HepG2 (cell line): ENCODE data around the gene KDM6B. TPM values are rescaled to one million over a fixed set of nuclear protein-coding genes. Genes with fewer than 3 reads are reported as not detected.
A peak's percentile ranks its signal among the peaks of the same experiment; 100 is the strongest.

Experiments
- AKAP8 ChIP-seq: sonication (generic); formaldehyde crosslinking; IDR thresholded peaks from 2 replicates; pipeline ENCODE4 v1.5.1; 2020; ENCODE audit warnings: mild to moderate bottlenecking, missing genetic modification reagents
- CCDC6 ChIP-seq: sonication (generic); formaldehyde crosslinking; IDR thresholded peaks from 2 replicates; pipeline ENCODE4 v1.8.1; 2022; ENCODE audit warnings: mild to moderate bottlenecking, missing genetic modification reagents, moderate library complexity
- DMAP1 ChIP-seq: IDR thresholded peaks from 2 replicates; pipeline ENCODE4 v1.6.1; 2016
- ETV6 ChIP-seq: sonication (generic); formaldehyde crosslinking; conservative IDR thresholded peaks from 2 replicates; pipeline ENCODE4 v1.4.0; 2020; ENCODE audit warnings: missing genetic modification reagents
- GATAD2A ChIP-seq: IDR thresholded peaks from 2 replicates; pipeline ENCODE4 v1.6.1; 2016
- GZF1 ChIP-seq: sonication (generic); formaldehyde crosslinking; IDR thresholded peaks from 2 replicates; pipeline ENCODE4 v1.5.1; 2020; ENCODE audit warnings: mild to moderate bottlenecking, missing genetic modification reagents
- HOXA9 ChIP-seq: sonication (generic); formaldehyde crosslinking; IDR thresholded peaks from 2 replicates; pipeline ENCODE4 v1.8.1; 2022; ENCODE audit warnings: missing genetic modification reagents, mild to moderate bottlenecking, moderate library complexity, borderline replicate concordance
- MAZ ChIP-seq, 2 experiments: sonication (generic) in 1 of 2; formaldehyde crosslinking in 1 of 2; IDR thresholded peaks; 2 replicates each; pipeline versions ENCODE4 v1.5.0 to v1.6.1; 2012 to 2020; ENCODE audit warnings: low read depth in 2 of 2, mild to moderate bottlenecking in 2 of 2, borderline replicate concordance in 1 of 2, improper control_type of control experiment in 1 of 2, low read length in 1 of 2, missing genetic modification reagents in 1 of 2, moderate library complexity in 1 of 2
- PHF20 ChIP-seq: sonication (generic); formaldehyde crosslinking; IDR thresholded peaks from 2 replicates; pipeline ENCODE4 v1.5.0; 2020; ENCODE audit warnings: mild to moderate bottlenecking, missing genetic modification reagents
- RBM22 ChIP-seq: fragments of 200-400 bp; formaldehyde crosslinking; optimal IDR thresholded peaks from 2 replicates; pipeline ENCODE3; 2017; ENCODE audit warnings: mild to moderate bottlenecking, low read length, moderate library complexity
- RFX5 ChIP-seq: IDR thresholded peaks from 2 replicates; pipeline ENCODE4 v1.6.1; 2011; ENCODE audit warnings: low read depth, low read length, improper control_type of control experiment
- TEAD3 ChIP-seq: optimal IDR thresholded peaks from 2 replicates; pipeline ENCODE3; 2016; ENCODE audit warnings: borderline replicate concordance
- ZNF264 ChIP-seq: sonication (generic); formaldehyde crosslinking; IDR thresholded peaks from 2 replicates; pipeline ENCODE4 v1.4.0; 2020; ENCODE audit warnings: missing genetic modification reagents
- ZNF281 ChIP-seq: sonication (generic); formaldehyde crosslinking; IDR thresholded peaks from 2 replicates; pipeline ENCODE4 v1.4.0; 2020; ENCODE audit warnings: missing genetic modification reagents, borderline replicate concordance
- ZNF326 ChIP-seq: sonication (generic); formaldehyde crosslinking; IDR thresholded peaks from 2 replicates; pipeline ENCODE4 v1.4.0; 2020; ENCODE audit warnings: missing genetic modification reagents, borderline replicate concordance
- ZNF567 ChIP-seq: sonication (generic); formaldehyde crosslinking; IDR thresholded peaks from 2 replicates; pipeline ENCODE4 v1.8.1; 2023; ENCODE audit warnings: mild to moderate bottlenecking, missing genetic modification reagents, borderline replicate concordance
- ZNF670 ChIP-seq: sonication (generic); formaldehyde crosslinking; IDR thresholded peaks from 2 replicates; pipeline ENCODE4 v1.8.0; 2022; ENCODE audit warnings: mild to moderate bottlenecking, missing genetic modification reagents, borderline replicate concordance
- ZNF749 ChIP-seq: sonication (generic); formaldehyde crosslinking; IDR thresholded peaks from 2 replicates; pipeline ENCODE4 v1.8.0; 2022; ENCODE audit warnings: mild to moderate bottlenecking, missing genetic modification reagents, moderate library complexity, borderline replicate concordance
- polyA plus RNA-seq, 8 experiments: library from polyadenylated mRNA; depleted of rRNA in 3 of 8; stranded (reverse) in 7 of 8; unstranded in 1 of 8; fragments of >200 nt; fragmentation: Illumina TruSeq in 4 of 8; extraction: Trizol in 4 of 8; gene quantifications; 2 replicates each; pipeline versions ENCODE4 v1.2.1 to v1.2.3, GENCODE V29; 2011 to 2016; ENCODE audit warnings: low read depth in 4 of 8, missing spikeins in 1 of 8, mixed read lengths in 1 of 8; ENCODE audit not compliant: insufficient read depth in 1 of 8
- total RNA-seq, 5 experiments: library from RNA; depleted of rRNA; stranded (reverse); fragments of >200 nt; fragmentation: Illumina TruSeq; extraction: Trizol; gene quantifications; 2 replicates each; pipeline ENCODE4 v1.2.3, GENCODE V29; 2016; ENCODE audit warnings: low read depth in 1 of 5
- TF ChIP-seq, protein P1 (sequence below): sonication (generic); formaldehyde crosslinking; IDR thresholded peaks from 2 replicates; pipeline ENCODE4 v1.5.0; 2020; ENCODE audit warnings: mild to moderate bottlenecking, missing genetic modification reagents
- TF ChIP-seq, protein P2 (sequence below): sonication (generic); formaldehyde crosslinking; IDR thresholded peaks from 2 replicates; pipeline ENCODE4 v1.8.0; 2022; ENCODE audit warnings: mild to moderate bottlenecking, missing genetic modification reagents; ENCODE audit not compliant: insufficient replicate concordance
- TF ChIP-seq, protein P3 (sequence below): sonication (generic); formaldehyde crosslinking; IDR thresholded peaks from 2 replicates; pipeline ENCODE4 v1.4.0; 2020; ENCODE audit warnings: missing genetic modification reagents

The KDM6B gene
- total and polyA plus RNA-seq, 2 of the 13 experiments (the other 11 are each of a cell fraction or from before 2014, with no cell fraction given): 1.3 to 2.1 TPM

GRCh38 chr17:7842380-7843256 is 8.6 kb downstream of the KDM6B start (continued):
- peak; percentile 58; the same call in 1 of the 2 replicates for TF ChIP-seq CCDC6
- TF ChIP-seq ZNF326 (CRISPR knock-in tag): no peak
- TF ChIP-seq, protein P1, sequence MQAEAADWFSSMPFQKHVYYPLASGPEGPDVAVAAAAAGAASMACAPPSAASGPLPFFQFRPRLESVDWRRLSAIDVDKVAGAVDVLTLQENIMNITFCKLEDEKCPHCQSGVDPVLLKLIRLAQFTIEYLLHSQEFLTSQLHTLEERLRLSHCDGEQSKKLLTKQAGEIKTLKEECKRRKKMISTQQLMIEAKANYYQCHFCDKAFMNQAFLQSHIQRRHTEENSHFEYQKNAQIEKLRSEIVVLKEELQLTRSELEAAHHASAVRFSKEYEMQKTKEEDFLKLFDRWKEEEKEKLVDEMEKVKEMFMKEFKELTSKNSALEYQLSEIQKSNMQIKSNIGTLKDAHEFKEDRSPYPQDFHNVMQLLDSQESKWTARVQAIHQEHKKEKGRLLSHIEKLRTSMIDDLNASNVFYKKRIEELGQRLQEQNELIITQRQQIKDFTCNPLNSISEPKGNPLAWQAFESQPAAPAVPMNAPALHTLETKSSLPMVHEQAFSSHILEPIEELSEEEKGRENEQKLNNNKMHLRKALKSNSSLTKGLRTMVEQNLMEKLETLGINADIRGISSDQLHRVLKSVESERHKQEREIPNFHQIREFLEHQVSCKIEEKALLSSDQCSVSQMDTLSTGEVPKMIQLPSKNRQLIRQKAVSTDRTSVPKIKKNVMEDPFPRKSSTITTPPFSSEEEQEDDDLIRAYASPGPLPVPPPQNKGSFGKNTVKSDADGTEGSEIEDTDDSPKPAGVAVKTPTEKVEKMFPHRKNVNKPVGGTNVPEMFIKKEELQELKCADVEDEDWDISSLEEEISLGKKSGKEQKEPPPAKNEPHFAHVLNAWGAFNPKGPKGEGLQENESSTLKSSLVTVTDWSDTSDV (CRISPR knock-in tag): 0 out of 2 replicates have a peak, but pooled peaks have one; percentile 85
- no peak for TF ChIP-seq RFX5
- no peak for TF ChIP-seq ZNF567 (CRISPR knock-in tag)
- TF ChIP-seq, protein P2, sequence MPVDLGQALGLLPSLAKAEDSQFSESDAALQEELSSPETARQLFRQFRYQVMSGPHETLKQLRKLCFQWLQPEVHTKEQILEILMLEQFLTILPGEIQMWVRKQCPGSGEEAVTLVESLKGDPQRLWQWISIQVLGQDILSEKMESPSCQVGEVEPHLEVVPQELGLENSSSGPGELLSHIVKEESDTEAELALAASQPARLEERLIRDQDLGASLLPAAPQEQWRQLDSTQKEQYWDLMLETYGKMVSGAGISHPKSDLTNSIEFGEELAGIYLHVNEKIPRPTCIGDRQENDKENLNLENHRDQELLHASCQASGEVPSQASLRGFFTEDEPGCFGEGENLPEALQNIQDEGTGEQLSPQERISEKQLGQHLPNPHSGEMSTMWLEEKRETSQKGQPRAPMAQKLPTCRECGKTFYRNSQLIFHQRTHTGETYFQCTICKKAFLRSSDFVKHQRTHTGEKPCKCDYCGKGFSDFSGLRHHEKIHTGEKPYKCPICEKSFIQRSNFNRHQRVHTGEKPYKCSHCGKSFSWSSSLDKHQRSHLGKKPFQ: peak; percentile 82
- TF ChIP-seq ZNF264 (CRISPR knock-in tag): no peak
- TF ChIP-seq ZNF670 (CRISPR knock-in tag): 0 out of 2 replicates have a peak, but pooled peaks have one; percentile 26
- TF ChIP-seq MAZ (IDR thresholded peaks at IDR 0.05; ENCODE audit: borderline replicate concordance, low read depth, low read length): no peak; the same call in 1 of the 2 replicates
- 0 out of 2 replicates have a peak, but pooled peaks have one; percentile 5 for TF ChIP-seq MAZ (CRISPR knock-in tag; IDR thresholded peaks at IDR 0.05; ENCODE audit: low read depth)
- 0 out of 2 replicates have a peak, but pooled peaks have one; percentile 52 for TF ChIP-seq HOXA9 (CRISPR knock-in tag)
- peak; percentile 7; the same call in 1 of the 2 replicates for TF ChIP-seq ZNF281 (CRISPR knock-in tag)
- TF ChIP-seq PHF20 (CRISPR knock-in tag): no peak
- peak; percentile 76 for TF ChIP-seq TEAD3 (CRISPR knock-in tag)
- TF ChIP-seq GATAD2A (CRISPR knock-in tag): no peak
- TF ChIP-seq, protein P3, sequence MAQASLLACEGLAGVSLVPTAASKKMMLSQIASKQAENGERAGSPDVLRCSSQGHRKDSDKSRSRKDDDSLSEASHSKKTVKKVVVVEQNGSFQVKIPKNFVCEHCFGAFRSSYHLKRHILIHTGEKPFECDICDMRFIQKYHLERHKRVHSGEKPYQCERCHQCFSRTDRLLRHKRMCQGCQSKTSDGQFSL (CRISPR knock-in tag): 0 out of 2 replicates have a peak, but pooled peaks have one; percentile 20
- peak; percentile 60 for TF ChIP-seq DMAP1 (CRISPR knock-in tag)
- TF ChIP-seq GZF1 (CRISPR knock-in tag): no peak
- TF ChIP-seq ZNF749: peak; percentile 67; the same call in 1 of the 2 replicates
- peak; percentile 39 for TF ChIP-seq RBM22
- peak; percentile 69 for TF ChIP-seq AKAP8 (CRISPR knock-in tag)
- peak; percentile 69; the same call in 1 of the 2 replicates for TF ChIP-seq ETV6 (CRISPR knock-in tag)
